ENCODE results near the gene ENAH. TPM values are rescaled to one million over a fixed set of nuclear protein-coding genes. Genes with fewer than 3 reads are reported as not detected.

Gene ENAH
- total RNA-seq, 1 experiment from 2014 or later: 160 TPM

DNA sequence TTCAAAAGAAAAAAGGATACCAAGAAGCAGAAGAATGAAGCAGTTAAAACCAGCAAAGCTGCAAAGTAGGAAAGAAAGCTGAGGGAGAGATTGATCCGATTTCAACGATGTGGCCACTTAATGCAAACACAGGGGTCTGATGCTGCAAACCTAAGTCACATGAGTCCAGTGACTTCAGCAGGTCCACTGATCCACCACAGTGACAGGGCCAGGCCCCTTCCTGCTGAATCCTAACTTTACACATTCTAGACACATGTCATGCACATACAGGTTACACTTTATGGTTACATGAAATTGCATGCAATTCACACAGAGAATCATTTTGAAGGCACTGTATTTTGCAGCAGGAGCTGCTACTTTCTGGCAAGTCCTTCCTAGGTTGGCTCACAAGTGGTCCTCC is 166.1 kb downstream of the ENAH start:
- Histone ChIP-seq H3K27me3 (ENCODE audit: control insufficient read depth, insufficient read depth, low read length) (no peaks in the 10 kb centered on the region), H3K4me3 (ENCODE audit: insufficient read depth, low read depth, low read length) (no peak overlapping the region), H3K36me3 (replicated peaks; ENCODE audit: control insufficient read depth, insufficient read depth, low read length) (no peaks in the 10 kb centered on the region)
- no peak for DNase-seq

DNA sequence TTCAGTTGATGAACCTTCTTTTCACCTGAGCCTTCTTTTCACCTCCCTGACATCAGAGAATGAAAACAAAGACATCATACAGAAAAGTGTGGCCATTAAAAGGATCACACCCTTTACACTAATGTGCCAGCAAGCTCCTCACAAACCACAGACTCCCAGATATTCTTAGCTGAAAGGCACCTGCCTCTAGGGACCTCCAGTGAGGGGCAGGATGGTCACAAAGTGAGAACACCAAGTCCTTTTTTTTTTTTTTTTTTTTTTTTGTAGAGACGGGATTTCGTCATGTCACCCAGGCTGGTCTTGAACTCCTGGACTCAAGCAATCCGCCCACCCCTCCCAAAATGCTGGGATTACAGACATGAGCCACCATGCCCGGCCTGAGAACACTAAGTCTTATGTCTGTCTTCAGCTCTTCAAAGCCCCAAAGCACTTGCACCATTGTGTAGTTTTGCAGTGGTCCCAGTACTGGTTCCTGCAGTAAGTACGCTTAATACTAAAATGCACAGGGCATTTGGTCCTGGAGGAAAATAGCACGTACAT is 166.9 kb downstream of the ENAH start:
- DNase-seq: no peak
- H3K4me3 ChIP-seq (ENCODE audit: insufficient read depth, low read depth, low read length): no peak overlapping the region
- no peaks in the 10 kb centered on the region for H3K27me3 ChIP-seq (ENCODE audit: control insufficient read depth, insufficient read depth, low read length)
- H3K36me3 ChIP-seq (replicated peaks; ENCODE audit: control insufficient read depth, insufficient read depth, low read length): no peaks in the 10 kb centered on the region

DNA sequence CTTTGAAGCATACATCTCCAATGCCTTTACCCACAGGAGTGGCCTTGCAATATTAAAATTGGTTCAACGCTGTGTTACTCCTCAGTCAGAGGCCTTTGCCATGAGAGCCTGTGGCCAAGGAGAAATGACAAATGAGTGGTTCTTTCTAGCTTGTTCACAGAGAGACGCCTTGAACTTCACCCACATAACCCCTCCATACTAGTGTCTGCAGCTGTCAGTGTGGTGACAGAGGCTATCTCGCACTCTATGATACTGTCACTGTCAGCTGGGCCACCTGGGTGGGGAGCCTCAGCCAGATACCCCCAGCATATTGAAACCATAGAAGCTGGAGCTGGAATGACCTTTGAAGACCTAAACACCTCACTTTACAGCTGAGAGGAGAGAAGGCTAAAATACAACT is 167.7 kb downstream of the ENAH start:
- H3K4me3 ChIP-seq (ENCODE audit: insufficient read depth, low read depth, low read length): no peak overlapping the region
- DNase-seq: no peak

DNA sequence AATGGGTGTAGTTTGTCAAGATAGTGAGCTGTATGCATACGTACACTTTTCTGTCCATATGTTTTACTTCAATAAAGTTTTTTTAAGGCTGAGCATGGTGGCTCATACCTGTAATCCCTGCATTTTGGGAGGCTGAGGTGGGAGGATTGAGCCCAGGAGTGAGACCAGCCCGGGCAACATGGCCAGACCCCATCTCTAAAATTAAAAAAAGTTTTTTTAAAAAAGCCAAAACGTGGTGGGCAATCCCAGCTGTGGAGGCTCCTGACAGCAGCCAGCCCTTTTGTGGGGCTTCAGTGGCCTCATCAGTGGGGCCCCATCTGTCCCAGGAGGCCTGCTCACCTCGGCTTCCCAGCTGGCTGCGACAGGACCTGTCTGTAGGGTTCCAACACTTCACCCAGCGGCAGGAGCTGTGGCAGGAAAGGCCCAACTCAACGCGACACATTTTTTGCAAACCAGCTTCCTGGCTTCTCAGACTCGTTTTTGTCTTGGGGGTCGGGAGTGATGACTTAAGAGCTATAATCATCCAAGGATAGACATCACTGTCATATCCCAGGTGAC is 168.2 kb downstream of the ENAH start:
- Histone ChIP-seq H3K36me3 (replicated peaks; ENCODE audit: control insufficient read depth, insufficient read depth, low read length) (no peaks in the 10 kb centered on the region), H3K27me3 (ENCODE audit: control insufficient read depth, insufficient read depth, low read length) (no peaks in the 10 kb centered on the region), H3K4me3 (ENCODE audit: insufficient read depth, low read depth, low read length) (no peak overlapping the region)
- DNase-seq: no peak

More for the DNA sequence above, 167.7 kb downstream of the ENAH start:
- H3K36me3 ChIP-seq (replicated peaks; ENCODE audit: control insufficient read depth, insufficient read depth, low read length): no peaks in the 10 kb centered on the region
- H3K27me3 ChIP-seq (ENCODE audit: control insufficient read depth, insufficient read depth, low read length): no peaks in the 10 kb centered on the region

DNA sequence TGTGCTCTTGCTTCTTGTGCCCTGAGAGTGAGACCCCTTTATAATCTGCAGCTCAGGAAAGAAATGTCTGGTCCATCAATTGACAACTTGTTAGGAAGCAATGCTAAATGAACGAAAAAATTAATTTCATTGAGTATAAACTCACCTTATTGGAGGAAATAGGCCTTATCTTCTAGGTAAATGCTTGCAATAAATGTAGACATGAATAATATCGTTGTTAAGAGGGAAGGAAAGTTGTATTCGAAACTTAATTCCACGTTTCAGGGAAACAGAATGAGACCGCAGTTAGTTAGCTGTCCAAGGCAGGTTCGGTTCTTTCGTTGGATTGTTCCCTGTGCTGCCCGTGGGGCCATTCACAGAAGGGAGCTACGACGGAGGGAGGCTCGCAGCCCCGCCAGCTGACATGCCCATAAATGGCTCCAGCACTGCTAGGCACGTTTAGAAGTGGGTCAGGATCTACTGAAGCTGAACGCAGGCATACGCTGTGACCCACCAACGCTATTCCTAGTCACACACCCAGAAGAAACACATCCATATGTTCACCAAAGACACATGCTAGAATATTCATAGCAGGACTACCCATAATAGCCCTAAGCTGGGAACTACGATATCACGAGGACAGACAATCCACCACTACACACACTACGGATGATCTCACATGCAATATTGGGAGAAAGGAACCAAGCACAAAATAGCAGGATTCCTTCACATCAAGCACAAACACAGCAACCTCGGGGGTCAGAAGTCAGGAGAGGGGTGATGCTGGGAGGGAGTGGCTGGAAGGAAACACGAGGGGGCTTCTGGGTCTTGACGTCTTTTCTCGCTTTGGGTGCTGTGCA is 168.9 kb downstream of the ENAH start:
- H3K4me3 ChIP-seq (ENCODE audit: insufficient read depth, low read depth, low read length): no peak overlapping the region
- no peak for DNase-seq
- no peaks in the 10 kb centered on the region for H3K36me3 ChIP-seq (replicated peaks; ENCODE audit: control insufficient read depth, insufficient read depth, low read length)
- no peaks in the 10 kb centered on the region for H3K27me3 ChIP-seq (ENCODE audit: control insufficient read depth, insufficient read depth, low read length)

DNA sequence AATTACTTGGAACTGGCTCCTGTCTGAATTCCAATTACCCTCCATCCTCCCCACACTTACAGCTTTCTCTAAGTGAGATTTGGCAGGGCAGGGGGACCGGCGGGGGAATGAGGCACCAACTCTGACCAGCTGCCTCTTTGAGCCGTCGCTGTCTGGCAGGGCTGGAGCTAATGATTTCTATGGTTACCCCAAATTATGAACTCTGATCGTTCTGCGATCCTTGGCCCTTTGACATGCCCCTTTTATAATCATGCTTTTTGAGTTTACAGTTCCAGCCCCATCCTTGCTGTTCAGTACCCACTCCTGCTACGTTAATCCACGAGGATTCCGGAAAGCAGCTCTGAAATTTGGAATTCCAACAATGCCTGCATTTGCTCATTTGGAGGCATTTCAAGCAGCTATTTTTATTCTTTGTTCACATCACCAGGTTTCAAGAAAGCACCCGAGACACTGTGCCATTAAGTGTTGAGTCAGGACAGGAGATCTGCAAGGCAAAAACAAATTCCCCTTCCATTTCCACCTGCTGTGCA is 170.4 kb downstream of the ENAH start:
- DNase-seq: no peak
- H3K36me3 ChIP-seq (replicated peaks; ENCODE audit: control insufficient read depth, insufficient read depth, low read length): no peaks in the 10 kb centered on the region
- no peak overlapping the region for H3K4me3 ChIP-seq (ENCODE audit: insufficient read depth, low read depth, low read length)
- no peaks in the 10 kb centered on the region for H3K27me3 ChIP-seq (ENCODE audit: control insufficient read depth, insufficient read depth, low read length)

DNA sequence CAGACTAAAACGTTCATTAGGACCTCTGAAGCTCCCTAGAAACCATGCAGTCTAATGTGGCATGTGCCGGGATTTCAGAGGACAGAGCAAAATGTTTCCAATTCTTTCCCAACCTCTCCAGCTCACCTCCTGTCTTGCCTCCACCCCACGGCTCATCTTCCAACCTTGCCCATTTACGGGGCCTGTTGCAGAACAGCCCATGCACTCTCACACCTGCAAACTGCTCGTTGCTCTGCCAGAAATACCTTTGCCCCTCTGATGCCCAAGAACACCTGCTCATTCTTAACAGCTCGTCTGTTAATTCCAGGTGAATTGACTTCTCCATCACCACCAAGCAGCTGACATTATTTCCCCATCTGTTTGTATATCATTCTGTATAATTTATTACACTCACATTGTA is 171.2 kb downstream of the ENAH start:
- DNase-seq: no peak
- no peak overlapping the region for H3K4me3 ChIP-seq (ENCODE audit: insufficient read depth, low read depth, low read length)
- no peaks in the 10 kb centered on the region for H3K36me3 ChIP-seq (replicated peaks; ENCODE audit: control insufficient read depth, insufficient read depth, low read length)
- no peaks in the 10 kb centered on the region for H3K27me3 ChIP-seq (ENCODE audit: control insufficient read depth, insufficient read depth, low read length)

DNA sequence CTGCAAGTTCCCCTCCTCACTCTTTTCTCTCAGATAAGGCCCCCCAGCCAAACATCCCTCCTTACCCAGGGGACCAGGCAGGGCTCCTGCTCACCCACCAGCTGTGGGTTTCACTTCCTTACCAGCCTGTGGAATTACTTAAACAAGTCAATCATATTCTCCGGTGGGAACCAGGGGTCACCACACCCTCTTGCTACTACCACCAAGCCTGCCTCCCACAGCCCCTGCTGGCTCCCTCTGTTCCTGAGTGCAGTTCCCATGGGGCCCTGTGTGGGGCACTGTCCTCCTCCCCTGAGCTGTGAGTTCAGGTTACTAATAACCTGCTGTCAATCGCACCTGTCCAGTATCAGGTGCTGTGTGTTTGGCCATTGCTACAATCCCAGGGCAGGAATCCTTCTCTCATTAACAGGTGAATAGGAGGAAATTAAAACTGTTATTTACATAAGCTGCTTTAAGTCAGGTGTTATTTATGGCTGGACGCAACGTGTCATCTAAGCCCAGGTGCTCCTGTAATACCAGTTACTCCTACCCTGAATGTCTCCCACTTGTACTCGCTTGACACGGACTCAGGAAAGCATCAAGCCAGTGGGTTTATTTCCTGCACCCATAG is 172.0 kb downstream of the ENAH start:
- peak; percentile 87 for DNase-seq
- no peak overlapping the region for H3K4me3 ChIP-seq (ENCODE audit: insufficient read depth, low read depth, low read length)
- H3K27me3 ChIP-seq (ENCODE audit: control insufficient read depth, insufficient read depth, low read length): no peaks in the 10 kb centered on the region
- no peaks in the 10 kb centered on the region for H3K36me3 ChIP-seq (replicated peaks; ENCODE audit: control insufficient read depth, insufficient read depth, low read length)

DNA sequence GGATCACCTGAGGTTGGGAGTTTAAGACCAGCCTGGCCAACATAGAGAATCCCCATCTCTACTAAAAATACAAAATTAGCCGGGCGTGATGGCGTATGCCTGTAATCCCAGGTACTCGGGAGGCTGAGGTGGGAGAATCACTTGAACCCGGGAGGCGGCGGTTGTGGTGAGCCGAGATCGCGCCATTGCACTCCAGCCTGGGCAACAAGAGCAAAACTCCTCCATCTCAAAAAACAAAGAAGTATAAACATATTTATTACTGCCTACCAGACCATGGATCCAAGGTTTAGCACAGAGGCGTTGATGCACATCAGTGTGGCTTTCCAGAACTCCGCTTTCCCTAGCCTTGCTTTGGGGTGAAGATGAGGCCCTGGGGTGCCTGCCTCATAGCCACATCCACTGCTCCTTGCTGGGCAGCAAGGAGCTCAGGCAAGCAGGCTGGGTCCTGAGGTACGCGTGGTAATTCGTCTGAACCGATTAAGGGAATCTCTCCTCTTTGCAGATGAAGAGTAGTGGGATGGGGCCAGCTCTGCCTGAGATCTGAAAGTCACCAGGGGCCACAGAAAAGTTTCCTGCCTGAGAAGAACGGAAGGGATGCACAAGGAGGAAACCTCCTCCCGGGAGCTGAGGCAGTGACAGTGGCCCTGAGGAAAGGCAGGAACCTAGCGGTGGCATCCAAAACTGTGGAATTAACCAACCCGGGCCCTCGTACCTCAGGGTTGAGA is 172.8 kb downstream of the ENAH start:
- Histone ChIP-seq H3K4me3 (ENCODE audit: insufficient read depth, low read depth, low read length) (no peak overlapping the region), H3K27me3 (ENCODE audit: control insufficient read depth, insufficient read depth, low read length) (no peaks in the 10 kb centered on the region), H3K36me3 (replicated peaks; ENCODE audit: control insufficient read depth, insufficient read depth, low read length) (no peaks in the 10 kb centered on the region)
- DNase-seq: no peak

DNA sequence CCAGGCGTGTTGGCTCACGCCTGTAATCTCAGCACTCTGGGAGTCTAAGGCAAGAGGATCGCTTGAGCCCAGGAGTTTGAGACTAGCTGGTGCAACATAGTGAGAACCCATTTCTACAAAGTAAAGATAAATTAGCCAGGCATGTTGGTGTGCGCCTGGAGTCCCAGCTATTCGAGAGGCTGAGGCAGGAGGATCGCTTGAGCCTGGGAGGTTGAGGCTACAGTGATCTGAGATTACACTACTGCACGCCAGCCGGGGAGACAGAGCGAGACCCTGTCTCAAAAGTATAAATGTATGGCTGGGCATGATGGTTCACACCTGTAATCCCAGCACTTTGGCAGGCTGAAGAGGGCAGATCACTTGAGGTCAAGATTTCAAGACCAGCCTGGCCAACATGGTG is 173.6 kb downstream of the ENAH start:
- Histone ChIP-seq H3K4me3 (ENCODE audit: insufficient read depth, low read depth, low read length) (no peak overlapping the region), H3K27me3 (ENCODE audit: control insufficient read depth, insufficient read depth, low read length) (no peaks in the 10 kb centered on the region), H3K36me3 (replicated peaks; ENCODE audit: control insufficient read depth, insufficient read depth, low read length) (no peaks in the 10 kb centered on the region)
- DNase-seq: no peak

DNA sequence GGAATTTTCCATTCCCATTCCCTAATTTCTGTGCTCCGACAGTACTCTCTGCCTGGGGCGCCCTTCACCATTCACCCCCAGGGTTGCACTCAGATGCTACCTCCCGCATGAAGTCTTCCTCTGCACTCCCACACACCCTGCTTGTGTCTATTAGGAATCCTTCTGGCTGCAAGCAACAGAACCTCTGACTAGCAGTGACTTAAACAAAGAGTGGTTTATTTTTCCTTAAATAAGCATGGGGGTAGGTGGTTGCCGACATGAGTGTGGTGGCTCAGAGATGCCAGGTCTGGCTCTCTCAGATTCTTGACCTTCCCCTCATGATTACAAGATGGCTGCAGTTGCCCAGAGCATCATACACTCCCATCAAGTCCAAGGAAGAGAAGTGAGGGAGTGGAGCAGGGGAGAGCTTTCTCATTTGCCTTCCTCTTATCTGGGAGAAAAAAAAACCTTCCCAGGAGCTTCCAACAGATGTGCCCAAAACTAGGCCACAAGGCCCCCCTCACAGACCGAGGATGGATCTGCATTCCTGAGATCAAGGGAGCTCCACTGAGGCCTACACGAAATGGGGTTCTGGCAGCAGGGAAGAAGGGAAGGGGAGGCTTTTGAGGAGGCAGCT is 175.5 kb downstream of the ENAH start:
- no peak overlapping the region for H3K4me3 ChIP-seq (ENCODE audit: insufficient read depth, low read depth, low read length)
- H3K27me3 ChIP-seq (ENCODE audit: control insufficient read depth, insufficient read depth, low read length): no peaks in the 10 kb centered on the region
- no peaks in the 10 kb centered on the region for H3K36me3 ChIP-seq (replicated peaks; ENCODE audit: control insufficient read depth, insufficient read depth, low read length)
- no peak for DNase-seq

DNA sequence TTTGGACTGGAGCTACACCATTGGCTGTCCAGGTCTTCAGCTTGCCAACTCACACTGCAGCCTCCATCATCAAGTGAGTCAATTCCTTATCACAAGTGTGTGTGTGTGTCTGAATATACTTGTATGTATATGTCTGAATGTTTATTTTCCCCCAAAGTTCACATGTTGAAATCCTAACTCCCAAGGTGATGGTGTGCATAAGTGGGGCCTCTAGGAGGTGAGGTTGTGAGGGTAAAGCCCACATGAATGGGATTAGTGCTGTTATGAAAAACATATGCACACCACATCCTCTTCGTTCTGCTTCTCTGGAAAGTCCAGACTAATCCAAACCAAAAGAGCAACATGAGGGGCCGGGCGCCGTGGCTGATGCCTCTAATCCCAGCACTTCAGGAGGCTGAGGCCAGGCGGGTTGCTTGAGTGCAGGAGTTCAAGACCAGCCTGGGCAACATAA is 176.4 kb downstream of the ENAH start:
- Histone ChIP-seq H3K27me3 (ENCODE audit: control insufficient read depth, insufficient read depth, low read length) (no peaks in the 10 kb centered on the region), H3K36me3 (replicated peaks; ENCODE audit: control insufficient read depth, insufficient read depth, low read length) (no peaks in the 10 kb centered on the region), H3K4me3 (ENCODE audit: insufficient read depth, low read depth, low read length) (no peak overlapping the region)
- DNase-seq: no peak

DNA sequence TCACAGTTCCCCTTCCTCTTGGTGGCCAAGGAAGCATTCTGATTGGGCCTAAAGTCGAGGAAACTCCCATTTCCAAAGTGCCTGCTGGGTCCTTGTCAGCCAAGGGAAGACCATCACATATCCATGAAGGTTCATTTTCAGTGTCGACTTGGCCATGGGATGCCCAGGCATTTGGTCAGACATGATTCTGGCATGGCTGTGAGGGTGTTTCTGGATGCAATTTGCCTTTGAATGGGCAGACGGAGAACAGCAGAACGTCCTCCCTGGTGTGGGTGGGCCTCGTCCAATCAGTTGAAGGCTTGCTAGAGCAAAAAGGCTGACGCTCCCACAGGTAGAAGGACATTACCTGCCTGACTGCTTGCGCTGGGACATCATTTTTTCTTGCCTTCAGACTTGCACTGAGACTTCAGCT is 176.8 kb downstream of the ENAH start:
- no peak for DNase-seq
- Histone ChIP-seq H3K27me3 (ENCODE audit: control insufficient read depth, insufficient read depth, low read length) (no peaks in the 10 kb centered on the region), H3K36me3 (replicated peaks; ENCODE audit: control insufficient read depth, insufficient read depth, low read length) (no peaks in the 10 kb centered on the region), H3K4me3 (ENCODE audit: insufficient read depth, low read depth, low read length) (no peak overlapping the region)
